CD14-positive monocyte (primary cell): Measurements from ENCODE around the gene STXBP6. TPM values are rescaled to one million over a fixed set of nuclear protein-coding genes. Genes with fewer than 3 reads are reported as not detected.

Source experiments
- DNase-seq, 3 donors: peaks; one replicate each; pipeline ENCODE4 v3.0.0-alpha.2; 2011 to 2022
- H2AFZ ChIP-seq: 2 replicates; pipeline ENCODE4 v1.6.0; 2012; ENCODE audit warnings: mild to moderate bottlenecking, low read depth, low read length, inconsistent platforms; ENCODE audit not compliant: insufficient read depth, poor library complexity, severe bottlenecking
- H3K27ac ChIP-seq, 2 donors: 1 replicate in 1 of 2; 2 replicates in 1 of 2; pipeline ENCODE4 v1.5.1; 2012 to 2013; ENCODE audit warnings: low read length in 2 of 2, control low read depth in 1 of 2, inconsistent platforms in 1 of 2, low read depth in 1 of 2, mild to moderate bottlenecking in 1 of 2
- H3K27me3 ChIP-seq, 2 donors: one replicate each; pipeline versions ENCODE4 v1.6.0 to v1.6.1; 2011 to 2013; ENCODE audit warnings: low read length in 2 of 2; ENCODE audit not compliant: control insufficient read depth in 2 of 2, insufficient read depth in 2 of 2
- H3K36me3 ChIP-seq, 2 donors: replicated peaks in 1 of 2; 1 replicate in 1 of 2; 2 replicates in 1 of 2; pipeline versions ENCODE4 v1.5.1 to v1.6.1; 2012 to 2013; ENCODE audit warnings: low read length in 2 of 2, control low read depth in 1 of 2, inconsistent platforms in 1 of 2, mild to moderate bottlenecking in 1 of 2; ENCODE audit not compliant: insufficient read depth in 2 of 2, control insufficient read depth in 1 of 2
- H3K4me1 ChIP-seq, 2 donors: 1 replicate in 1 of 2; 2 replicates in 1 of 2; pipeline versions ENCODE4 v1.5.1 to v1.6.1; 2012 to 2013; ENCODE audit warnings: low read length in 2 of 2, control low read depth in 1 of 2, inconsistent platforms in 1 of 2, mild to moderate bottlenecking in 1 of 2, moderate library complexity in 1 of 2; ENCODE audit not compliant: insufficient read depth in 2 of 2, control insufficient read depth in 1 of 2
- H3K4me2 ChIP-seq: replicated peaks from 2 replicates; pipeline ENCODE3; 2012; ENCODE audit warnings: low read length, moderate library complexity, mild to moderate bottlenecking; ENCODE audit not compliant: poor library complexity, severe bottlenecking; ENCODE audit errors: extremely low read depth
- H3K4me3 ChIP-seq, 3 experiments: fragments of 200-600 bp in 1 of 3; sonication (generic) in 1 of 3; replicated peaks in 1 of 3; 1 replicate in 2 of 3; 2 replicates in 1 of 3; pipeline ENCODE4 v1.5.1; 2011 to 2013; ENCODE audit warnings: low read length in 3 of 3, mild to moderate bottlenecking in 3 of 3, control low read depth in 2 of 3, low read depth in 2 of 3, inconsistent platforms in 1 of 3, moderate library complexity in 1 of 3
- H3K79me2 ChIP-seq: 2 replicates; pipeline ENCODE4 v1.6.0; 2012; ENCODE audit warnings: mild to moderate bottlenecking, control low read depth, inconsistent platforms, low read length, moderate library complexity; ENCODE audit not compliant: insufficient read depth
- H3K9ac ChIP-seq: 2 replicates; pipeline ENCODE4 v1.6.0; 2017; ENCODE audit warnings: low read length, mild to moderate bottlenecking; ENCODE audit not compliant: insufficient read depth, poor library complexity, severe bottlenecking
- H3K9me3 ChIP-seq, 2 donors: replicated peaks in 1 of 2; 1 replicate in 1 of 2; 2 replicates in 1 of 2; pipeline versions ENCODE4 v1.5.1 to v1.6.1; 2012 to 2013; ENCODE audit warnings: low read length in 2 of 2, control low read depth in 1 of 2; ENCODE audit not compliant: control insufficient read depth in 1 of 2, insufficient read depth in 1 of 2
- H4K20me1 ChIP-seq: 2 replicates; pipeline ENCODE4 v1.6.0; 2012; ENCODE audit warnings: mild to moderate bottlenecking, low read length, control low read depth, moderate library complexity; ENCODE audit not compliant: insufficient read depth
- H3K27ac Mint-ChIP-seq, 7 donors: one replicate each; pipeline ENCODE4 v1.8.0; 2020; ENCODE audit warnings: mild to moderate bottlenecking in 7 of 7, mixed read lengths in 7 of 7, moderate library complexity in 6 of 7, inconsistent platforms in 2 of 7
- H3K27me3 Mint-ChIP-seq, 3 donors: one replicate each; pipeline ENCODE4 v1.8.0; 2021 to 2022; ENCODE audit warnings: low read depth in 3 of 3, mild to moderate bottlenecking in 3 of 3, mixed read lengths in 3 of 3, moderate library complexity in 3 of 3, inconsistent platforms in 1 of 3
- H3K36me3 Mint-ChIP-seq, 2 donors: one replicate each; pipeline ENCODE4 v1.8.0; 2020; ENCODE audit warnings: mixed read lengths in 2 of 2, inconsistent platforms in 1 of 2, mild to moderate bottlenecking in 1 of 2
- H3K4me1 Mint-ChIP-seq: one replicate; pipeline ENCODE4 v1.8.0; 2020; ENCODE audit warnings: mild to moderate bottlenecking, mixed read lengths
- H3K4me3 Mint-ChIP-seq, 2 donors: one replicate each; pipeline ENCODE4 v1.8.0; 2020; ENCODE audit warnings: mild to moderate bottlenecking in 2 of 2, mixed read lengths in 2 of 2, moderate library complexity in 1 of 2
- H3K9me3 Mint-ChIP-seq, 7 donors: one replicate each; pipeline ENCODE4 v1.8.0; 2020 to 2022; ENCODE audit warnings: mixed read lengths in 7 of 7, mild to moderate bottlenecking in 6 of 7, moderate library complexity in 6 of 7, inconsistent platforms in 2 of 7
- CTCF ChIP-seq: fragments of 200-600 bp; IDR thresholded peaks from one replicate; pipeline ENCODE4 v1.8.0; 2022; ENCODE audit warnings: antibody characterized with exemption, mild to moderate bottlenecking
- WGBS: methylation state at CpG from one replicate; pipeline ENCODE4 v1.1.5; 2013; ENCODE audit warnings: missing lambda C conversion rate; ENCODE audit not compliant: insufficient coverage; 5-methylcytosine and 5-hydroxymethylcytosine counted together
- intact Hi-C, 2 donors: fragments of 100-400 bp; cut with micrococcal nuclease; formaldehyde crosslinking; loops; one replicate each; pipeline versions ENCODE4 v1.15.0 to v1.15.1; 2023
- polyA plus RNA-seq, 3 donors: library from polyadenylated mRNA; depleted of rRNA in 1 of 3; unstranded in 2 of 3; stranded (reverse) in 1 of 3; fragments of 300-500 nt in 2 of 3; fragments of >200 nt in 1 of 3; fragmentation: Illumina TruSeq in 2 of 3; gene quantifications; 1 replicate in 2 of 3; 2 replicates in 1 of 3; pipeline ENCODE4 v1.2.3, GENCODE V29; 2012 to 2021

STXBP6 gene
- polyA plus RNA-seq, 3 donors, result 0.05 to 0.25 (median 0.08) TPM

GRCh38 chr14:24909523-24910302 is 140.2 kb downstream of the STXBP6 start:
- DNase-seq, result no peak
- Mint-ChIP-seq H3K36me3 (no peaks in the 10 kb centered on the region), H3K4me1 (peaks cover 57% of the 10 kb centered on the region), H3K4me3 (no peak overlapping the region), H3K9me3 (no peaks in the 10 kb centered on the region), H3K27me3 (peaks cover 1 to 4% (median 3%) of the 10 kb centered on the region in 3 donors), H3K27ac (peak overlapping the region in 2 of 7 donors; percentile 10 to 80)
- Histone ChIP-seq H3K4me1 (peaks cover 44% of the 10 kb centered on the region in 2 donors), H3K9ac (no peak overlapping the region), H4K20me1 (no peaks in the 10 kb centered on the region), H3K36me3 (no peaks in the 10 kb centered on the region), H3K79me2 (no peaks in the 10 kb centered on the region), H3K27me3 (no peaks in the 10 kb centered on the region), H3K27ac (no peak overlapping the region), H3K4me3 (no peak overlapping the region), H3K4me2 (no peak overlapping the region), H3K9me3 (no peaks in the 10 kb centered on the region), H2AFZ (no peak overlapping the region)
- TF ChIP-seq CTCF, result no peak
- intact Hi-C loops, result no loop called here
- WGBS, result 89% methylated on average over 5 of the region's 6 CpGs

GRCh38 chr14:24908592-24909236 is 141.2 kb downstream of the STXBP6 start:
- H3K27ac ChIP-seq, result peak overlapping the region; percentile 29 to 61
- H3K9me3 ChIP-seq, result no peaks in the 10 kb centered on the region
- H3K27me3 ChIP-seq, result no peaks in the 10 kb centered on the region
- peak overlapping the region; percentile 32 for H3K4me2 ChIP-seq
- no peaks in the 10 kb centered on the region for H4K20me1 ChIP-seq
- H3K4me3 Mint-ChIP-seq, result peak overlapping the region; percentile 25 to 50
- H3K4me1 Mint-ChIP-seq, result peaks cover 53% of the 10 kb centered on the region
- H3K36me3 Mint-ChIP-seq, result no peaks in the 10 kb centered on the region
- peaks cover 0 to 4% (median 3%) of the 10 kb centered on the region in 3 donors for H3K27me3 Mint-ChIP-seq
- peaks cover 44% of the 10 kb centered on the region in 2 donors for H3K4me1 ChIP-seq
- H3K27ac Mint-ChIP-seq, result peak overlapping the region in 5 of 7 donors; percentile 51 to 76 (median 66)
- H2AFZ ChIP-seq, result peak overlapping the region; percentile 28
- DNase-seq, result peak; percentile 23 to 53 (median 31)
- H3K79me2 ChIP-seq, result no peaks in the 10 kb centered on the region
- no peaks in the 10 kb centered on the region for H3K9me3 Mint-ChIP-seq
- H3K36me3 ChIP-seq, result no peaks in the 10 kb centered on the region
- no peak for TF ChIP-seq CTCF
- no peak overlapping the region for H3K9ac ChIP-seq
- intact Hi-C loops, result no loop called here
- H3K4me3 ChIP-seq, result peak overlapping the region in 1 of 3 experiments; percentile 25
- WGBS, result 43% methylated on average over 3 of the region's 4 CpGs
